Prostate gland (tissue), 2 donors: ENCODE results near the gene AMOTL2.

Experiments used
- POLR2A ChIP-seq: fragments of 450-650 bp; IDR thresholded peaks from one replicate; pipeline ENCODE4 v1.6.1; 2016; ENCODE audit warnings: antibody characterized with exemption, mild to moderate bottlenecking
- POLR2AphosphoS5 ChIP-seq: sonication (generic); formaldehyde crosslinking; IDR thresholded peaks from one replicate; pipeline ENCODE4 v1.6.1; 2017; ENCODE audit warnings: antibody characterized with exemption
- TF ChIP-seq, protein P1 (sequence below), 4 experiments: fragments of 200-600 bp in 2 of 4; fragments of 450-650 bp in 2 of 4; sonication (generic) in 2 of 4; IDR thresholded peaks; 1 replicate in 3 of 4; 2 replicates in 1 of 4; pipeline ENCODE4 v1.5.1; 2016 to 2019; ENCODE audit warnings: antibody characterized with exemption in 4 of 4, mild to moderate bottlenecking in 2 of 4, moderate library complexity in 2 of 4

DNA sequence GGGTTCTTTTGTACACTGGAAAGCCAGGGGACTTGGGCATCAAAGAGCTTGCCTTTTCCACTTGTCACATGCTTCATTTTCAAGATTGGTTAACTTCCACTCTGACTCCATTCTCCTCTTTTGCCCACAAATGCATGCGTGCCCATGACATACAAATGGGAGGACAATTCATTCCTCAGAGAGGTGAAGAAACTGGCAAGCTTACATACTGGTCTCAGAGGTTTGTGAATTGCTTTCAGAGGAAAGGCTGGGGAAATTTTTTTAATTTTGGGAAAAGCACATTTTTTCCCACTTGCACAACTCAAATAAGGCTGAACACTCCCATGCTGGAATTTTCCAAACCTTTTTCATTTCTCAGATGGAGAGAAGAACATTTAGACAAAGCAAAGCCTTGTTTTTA, 20.9 kb upstream of the AMOTL2 start:
- TF ChIP-seq POLR2A, result no peak
- TF ChIP-seq, protein P1, sequence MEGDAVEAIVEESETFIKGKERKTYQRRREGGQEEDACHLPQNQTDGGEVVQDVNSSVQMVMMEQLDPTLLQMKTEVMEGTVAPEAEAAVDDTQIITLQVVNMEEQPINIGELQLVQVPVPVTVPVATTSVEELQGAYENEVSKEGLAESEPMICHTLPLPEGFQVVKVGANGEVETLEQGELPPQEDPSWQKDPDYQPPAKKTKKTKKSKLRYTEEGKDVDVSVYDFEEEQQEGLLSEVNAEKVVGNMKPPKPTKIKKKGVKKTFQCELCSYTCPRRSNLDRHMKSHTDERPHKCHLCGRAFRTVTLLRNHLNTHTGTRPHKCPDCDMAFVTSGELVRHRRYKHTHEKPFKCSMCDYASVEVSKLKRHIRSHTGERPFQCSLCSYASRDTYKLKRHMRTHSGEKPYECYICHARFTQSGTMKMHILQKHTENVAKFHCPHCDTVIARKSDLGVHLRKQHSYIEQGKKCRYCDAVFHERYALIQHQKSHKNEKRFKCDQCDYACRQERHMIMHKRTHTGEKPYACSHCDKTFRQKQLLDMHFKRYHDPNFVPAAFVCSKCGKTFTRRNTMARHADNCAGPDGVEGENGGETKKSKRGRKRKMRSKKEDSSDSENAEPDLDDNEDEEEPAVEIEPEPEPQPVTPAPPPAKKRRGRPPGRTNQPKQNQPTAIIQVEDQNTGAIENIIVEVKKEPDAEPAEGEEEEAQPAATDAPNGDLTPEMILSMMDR (IDR thresholded peaks at IDR 0.05), result no peak
- no peak for TF ChIP-seq POLR2AphosphoS5
